ENCODE results near the gene LSM4.
A peak's percentile ranks its signal among the peaks of the same experiment; 100 is the strongest.

The LSM4 gene

DNA sequence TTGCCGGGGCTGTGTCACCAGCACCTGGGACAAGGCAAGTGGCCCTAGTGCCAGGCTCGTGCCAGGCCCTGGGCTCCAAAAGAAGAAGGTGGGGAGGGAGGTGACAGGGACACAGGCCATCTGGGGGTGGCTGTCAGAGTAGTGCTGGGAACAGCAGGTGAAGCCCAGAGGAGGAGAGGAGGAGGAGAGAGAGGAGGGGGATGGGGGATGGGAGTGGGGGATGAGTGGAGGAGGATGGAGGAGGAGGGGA, 18.7 kb downstream of the LSM4 start:
- H3K36me3 ChIP-seq (ENCODE audit: insufficient read depth, low read length): peaks cover 22% of the 10 kb centered on the region
- peaks cover 18% of the 10 kb centered on the region for H3K4me1 ChIP-seq (ENCODE audit: insufficient read depth, low read length)
- no peak overlapping the region for H2AFZ ChIP-seq (ENCODE audit: low read depth, low read length)
- H3K4me3 ChIP-seq (ENCODE audit: low read length): no peak overlapping the region
- H3K27me3 ChIP-seq (ENCODE audit: insufficient read depth, low read length): no peaks in the 10 kb centered on the region
- no peaks in the 10 kb centered on the region for H3K9me3 ChIP-seq (ENCODE audit: low read length)

DNA sequence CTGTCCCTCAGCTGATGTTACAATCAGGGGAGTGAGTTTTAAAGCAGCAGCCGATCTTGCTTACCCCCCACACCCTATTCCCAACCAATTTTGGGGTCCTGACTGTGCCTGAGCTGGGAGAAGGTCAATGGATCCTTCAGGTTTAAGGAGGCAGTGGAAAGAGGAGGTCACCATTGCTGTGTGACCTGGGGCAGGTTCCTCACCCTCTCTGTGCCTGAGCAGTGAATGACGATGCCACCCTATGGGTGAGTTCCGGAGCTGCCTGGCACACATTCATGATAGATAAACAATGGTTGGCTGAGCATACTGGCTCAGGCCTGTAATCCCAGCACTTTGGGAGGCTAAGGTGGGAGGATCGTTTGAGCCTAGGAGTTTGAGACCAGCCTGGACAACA, 21.2 kb downstream of the LSM4 start:
- H3K36me3 ChIP-seq (ENCODE audit: insufficient read depth, low read length): peaks cover 3% of the 10 kb centered on the region
- no peak overlapping the region for H2AFZ ChIP-seq (ENCODE audit: low read depth, low read length)
- H3K9me3 ChIP-seq (ENCODE audit: low read length): no peaks in the 10 kb centered on the region
- H3K4me1 ChIP-seq (ENCODE audit: insufficient read depth, low read length): peaks cover 18% of the 10 kb centered on the region
- H3K4me3 ChIP-seq (ENCODE audit: low read length): no peak overlapping the region
- no peaks in the 10 kb centered on the region for H3K27me3 ChIP-seq (ENCODE audit: insufficient read depth, low read length)

- H3K4me3 ChIP-seq (ENCODE audit: low read length): no peak overlapping the region
- no peak overlapping the region for H2AFZ ChIP-seq (ENCODE audit: low read depth, low read length)
- no peaks in the 10 kb centered on the region for H3K36me3 ChIP-seq (ENCODE audit: insufficient read depth, low read length)
Measured at GRCh38 chr19:18300930-18301717, 21.8 kb downstream of the LSM4 start.

DNA sequence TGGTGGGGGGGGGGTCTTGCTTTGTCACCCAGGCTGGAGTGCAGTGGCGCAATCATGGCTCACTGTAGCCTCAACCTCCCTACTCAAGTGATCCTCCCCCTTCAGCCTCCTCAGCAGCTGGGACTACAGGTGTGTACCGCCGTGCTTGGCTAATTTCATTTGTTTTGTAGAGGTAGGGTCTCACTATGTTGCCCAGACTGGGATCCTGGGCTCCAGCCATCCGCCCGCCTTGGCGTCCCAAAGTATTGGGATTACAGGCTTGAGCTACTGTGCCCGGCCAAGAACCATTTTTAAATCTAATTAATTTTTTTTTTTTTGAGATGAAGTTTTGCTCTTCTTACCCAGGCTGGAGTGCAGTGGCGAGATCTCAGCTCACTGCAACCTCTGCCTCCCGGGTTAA, 23.2 kb downstream of the LSM4 start:
- Histone ChIP-seq H3K36me3 (ENCODE audit: insufficient read depth, low read length) (no peaks in the 10 kb centered on the region), H3K4me3 (ENCODE audit: low read length) (no peak overlapping the region), H2AFZ (ENCODE audit: low read depth, low read length) (no peak overlapping the region), H3K27me3 (ENCODE audit: insufficient read depth, low read length) (no peaks in the 10 kb centered on the region), H3K9me3 (ENCODE audit: low read length) (no peaks in the 10 kb centered on the region), H3K4me1 (ENCODE audit: insufficient read depth, low read length) (peaks cover 9% of the 10 kb centered on the region)

More at GRCh38 chr19:18300930-18301717, 21.8 kb downstream of the LSM4 start:
- no peaks in the 10 kb centered on the region for H3K9me3 ChIP-seq (ENCODE audit: low read length)
- peaks cover 18% of the 10 kb centered on the region for H3K4me1 ChIP-seq (ENCODE audit: insufficient read depth, low read length)
- no peaks in the 10 kb centered on the region for H3K27me3 ChIP-seq (ENCODE audit: insufficient read depth, low read length)

- Histone ChIP-seq H3K36me3 (ENCODE audit: insufficient read depth, low read length) (no peaks in the 10 kb centered on the region), H3K9me3 (ENCODE audit: low read length) (no peaks in the 10 kb centered on the region), H2AFZ (ENCODE audit: low read depth, low read length) (no peak overlapping the region), H3K27me3 (ENCODE audit: insufficient read depth, low read length) (no peaks in the 10 kb centered on the region), H3K4me1 (ENCODE audit: insufficient read depth, low read length) (peaks cover 11% of the 10 kb centered on the region), H3K4me3 (ENCODE audit: low read length) (no peak overlapping the region)
Measured at GRCh38 chr19:18298601-18299000, 24.3 kb downstream of the LSM4 start.

DNA sequence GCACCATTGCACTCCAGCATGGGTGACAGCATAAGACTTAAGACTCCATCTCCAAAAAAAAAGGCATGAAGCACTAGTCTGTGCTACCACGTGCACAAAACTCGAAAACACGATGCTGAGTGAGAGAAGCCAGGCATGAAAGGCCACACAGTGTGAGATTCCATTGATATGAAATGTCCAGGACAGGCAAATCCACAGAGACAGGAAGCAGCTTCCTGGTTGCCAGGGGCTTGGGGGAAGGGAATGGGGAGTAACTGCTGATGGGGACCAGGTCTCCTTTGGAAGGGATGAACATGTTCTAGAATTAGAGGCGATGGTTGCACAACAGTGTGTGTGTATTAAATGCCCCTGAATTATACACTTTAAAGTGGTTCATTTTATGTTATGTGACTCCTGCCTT, 25.6 kb downstream of the LSM4 start:
- Histone ChIP-seq H3K27me3 (ENCODE audit: insufficient read depth, low read length) (no peaks in the 10 kb centered on the region), H3K4me1 (ENCODE audit: insufficient read depth, low read length) (peaks cover 23% of the 10 kb centered on the region), H3K4me3 (ENCODE audit: low read length) (no peak overlapping the region), H2AFZ (ENCODE audit: low read depth, low read length) (no peak overlapping the region), H3K9me3 (ENCODE audit: low read length) (no peaks in the 10 kb centered on the region), H3K36me3 (ENCODE audit: insufficient read depth, low read length) (no peaks in the 10 kb centered on the region)

DNA sequence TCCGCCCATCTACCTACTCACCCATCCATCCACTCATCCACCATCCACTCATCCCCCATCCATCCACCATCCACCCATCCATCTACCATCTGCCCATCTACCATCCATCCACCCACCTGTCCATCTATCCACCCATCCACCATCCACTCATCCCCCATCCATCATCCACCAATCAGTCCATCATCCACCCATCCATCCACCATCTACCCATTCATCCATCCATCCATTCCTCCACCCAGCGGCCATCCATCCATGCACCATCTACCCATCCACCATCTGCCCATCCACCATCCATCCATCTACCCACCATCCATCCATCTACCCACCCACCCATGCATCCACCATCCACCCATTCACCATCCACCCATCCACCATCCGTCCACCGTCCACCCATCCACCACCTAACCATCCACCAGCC, 27.8 kb downstream of the LSM4 start:
- H3K4me1 ChIP-seq (ENCODE audit: insufficient read depth, low read length): peaks cover 28% of the 10 kb centered on the region
- no peaks in the 10 kb centered on the region for H3K27me3 ChIP-seq (ENCODE audit: insufficient read depth, low read length)
- no peaks in the 10 kb centered on the region for H3K36me3 ChIP-seq (ENCODE audit: insufficient read depth, low read length)
- H3K4me3 ChIP-seq (ENCODE audit: low read length): no peak overlapping the region
- H3K9me3 ChIP-seq (ENCODE audit: low read length): no peaks in the 10 kb centered on the region
- H2AFZ ChIP-seq (ENCODE audit: low read depth, low read length): no peak overlapping the region

DNA sequence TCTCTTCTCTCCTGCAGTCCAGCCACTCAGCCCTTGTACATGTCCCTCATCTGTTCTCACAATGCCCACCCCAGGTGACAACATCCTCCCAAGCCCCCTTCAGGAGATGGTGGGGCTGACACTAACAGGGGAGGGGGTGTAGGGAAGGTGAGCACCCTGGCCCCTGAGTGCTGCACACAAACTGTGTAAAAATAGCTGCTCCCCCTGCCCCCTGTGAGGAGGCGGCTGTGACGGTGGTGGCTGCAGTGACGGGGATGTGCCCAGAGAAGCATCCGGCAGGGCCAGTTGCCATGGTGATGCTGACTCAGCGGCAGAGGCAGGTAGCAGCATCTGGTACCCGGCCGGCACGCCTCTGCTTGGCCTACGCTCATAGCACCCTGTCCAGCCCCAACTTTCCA, 28.4 kb downstream of the LSM4 start:
- peaks cover 28% of the 10 kb centered on the region for H3K4me1 ChIP-seq (ENCODE audit: insufficient read depth, low read length)
- no peak overlapping the region for H3K4me3 ChIP-seq (ENCODE audit: low read length)
- H3K9me3 ChIP-seq (ENCODE audit: low read length): no peaks in the 10 kb centered on the region
- H3K27me3 ChIP-seq (ENCODE audit: insufficient read depth, low read length): no peaks in the 10 kb centered on the region
- H3K36me3 ChIP-seq (ENCODE audit: insufficient read depth, low read length): no peaks in the 10 kb centered on the region
- H2AFZ ChIP-seq (ENCODE audit: low read depth, low read length): no peak overlapping the region

DNA sequence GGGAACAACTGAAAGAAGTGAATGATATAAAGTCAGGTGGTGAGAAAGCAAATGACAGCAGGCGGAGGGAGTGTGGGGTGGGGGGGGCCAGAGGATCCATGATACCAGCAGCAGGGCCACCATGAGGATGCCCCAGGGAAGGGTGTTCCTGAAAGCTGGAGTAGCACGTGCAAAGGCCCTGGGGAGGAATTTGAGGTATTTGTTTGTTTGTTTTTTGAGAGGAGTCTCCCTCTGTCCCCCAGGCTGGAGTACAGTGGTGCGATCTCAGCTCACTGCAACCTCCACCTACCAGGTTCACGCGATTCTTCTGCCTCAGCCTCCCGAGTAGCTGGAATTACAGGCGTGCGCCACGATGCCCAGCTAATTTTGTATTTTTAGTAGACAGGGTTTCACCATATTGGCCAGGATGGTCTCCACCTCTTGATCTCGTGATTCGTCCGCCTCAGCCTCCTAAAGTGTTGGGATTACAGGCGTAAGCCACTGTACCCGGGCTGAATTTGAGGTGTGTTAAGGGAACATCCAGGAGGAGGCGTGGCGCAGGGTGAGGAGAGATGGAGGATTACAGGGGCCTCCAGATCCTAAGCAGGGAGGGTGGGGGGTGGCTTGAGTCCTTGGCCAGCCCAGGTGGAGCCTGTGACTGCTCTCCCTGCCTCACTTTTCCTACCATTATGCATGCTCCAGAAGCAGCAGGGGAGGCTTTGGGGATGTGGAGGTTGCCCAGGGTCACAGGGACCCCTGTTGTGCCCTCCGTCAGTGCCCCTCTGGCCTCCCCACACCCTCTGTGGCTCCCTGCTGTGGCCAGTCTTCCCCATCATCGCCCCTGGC, 29.0 kb downstream of the LSM4 start:
- Histone ChIP-seq H3K9me3 (ENCODE audit: low read length) (no peaks in the 10 kb centered on the region), H3K4me3 (ENCODE audit: low read length) (no peak overlapping the region), H3K27me3 (ENCODE audit: insufficient read depth, low read length) (no peaks in the 10 kb centered on the region), H2AFZ (ENCODE audit: low read depth, low read length) (no peak overlapping the region), H3K36me3 (ENCODE audit: insufficient read depth, low read length) (no peaks in the 10 kb centered on the region), H3K4me1 (ENCODE audit: insufficient read depth, low read length) (peaks cover 28% of the 10 kb centered on the region)

DNA sequence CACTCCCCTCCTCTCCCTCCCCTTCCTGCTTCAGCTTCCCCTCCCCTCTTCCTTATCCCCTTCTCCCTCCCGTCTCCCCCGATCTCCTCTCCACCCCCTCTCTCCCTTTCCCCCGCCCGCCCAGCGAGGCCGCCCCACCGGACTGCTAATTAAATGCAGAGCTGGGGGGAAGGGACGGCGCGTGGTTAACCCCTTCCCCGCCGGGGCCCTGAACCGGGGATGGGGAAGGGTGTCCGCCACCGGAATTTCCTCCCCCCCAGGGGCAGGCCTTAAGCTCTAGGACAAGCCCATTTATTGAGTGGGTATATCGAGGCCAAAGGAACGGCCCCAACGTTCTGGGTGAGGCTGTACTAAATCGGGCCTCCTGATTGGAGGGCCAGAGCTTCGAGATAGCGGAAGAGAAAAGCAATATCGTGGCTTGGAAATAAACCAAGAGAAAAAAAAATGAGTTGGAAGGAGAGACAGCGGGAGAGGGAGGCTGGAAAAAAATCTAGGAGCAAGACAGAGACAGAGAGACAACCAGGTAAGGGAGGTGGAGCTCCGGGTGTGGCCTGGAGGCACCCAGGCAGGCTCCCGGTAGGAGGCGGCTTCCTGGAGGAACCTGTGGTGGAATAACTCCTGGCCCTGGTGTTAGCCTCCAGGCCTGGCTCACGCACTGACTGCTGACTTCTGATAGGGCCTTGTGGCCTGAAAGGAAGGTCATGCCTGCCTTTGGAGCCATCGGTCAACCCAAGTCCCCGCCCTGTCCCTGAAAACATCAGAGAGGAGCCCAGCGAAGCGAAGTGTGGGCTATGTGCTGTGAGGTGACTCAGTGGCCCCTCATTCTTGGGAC, 29.9 kb downstream of the LSM4 start:
- H3K27me3 ChIP-seq (ENCODE audit: insufficient read depth, low read length): no peaks in the 10 kb centered on the region
- H3K4me1 ChIP-seq (ENCODE audit: insufficient read depth, low read length): peaks cover 29% of the 10 kb centered on the region
- H3K4me3 ChIP-seq (ENCODE audit: low read length): peak overlapping the region; percentile 60
- H2AFZ ChIP-seq (ENCODE audit: low read depth, low read length): no peak overlapping the region
- no peaks in the 10 kb centered on the region for H3K36me3 ChIP-seq (ENCODE audit: insufficient read depth, low read length)
- no peaks in the 10 kb centered on the region for H3K9me3 ChIP-seq (ENCODE audit: low read length)

GRCh38 chr19:18292462-18292809, 30.4 kb downstream of the LSM4 start:
- Histone ChIP-seq H2AFZ (ENCODE audit: low read depth, low read length) (peak overlapping the region; percentile 64), H3K4me3 (ENCODE audit: low read length) (peak overlapping the region; percentile 60)

DNA sequence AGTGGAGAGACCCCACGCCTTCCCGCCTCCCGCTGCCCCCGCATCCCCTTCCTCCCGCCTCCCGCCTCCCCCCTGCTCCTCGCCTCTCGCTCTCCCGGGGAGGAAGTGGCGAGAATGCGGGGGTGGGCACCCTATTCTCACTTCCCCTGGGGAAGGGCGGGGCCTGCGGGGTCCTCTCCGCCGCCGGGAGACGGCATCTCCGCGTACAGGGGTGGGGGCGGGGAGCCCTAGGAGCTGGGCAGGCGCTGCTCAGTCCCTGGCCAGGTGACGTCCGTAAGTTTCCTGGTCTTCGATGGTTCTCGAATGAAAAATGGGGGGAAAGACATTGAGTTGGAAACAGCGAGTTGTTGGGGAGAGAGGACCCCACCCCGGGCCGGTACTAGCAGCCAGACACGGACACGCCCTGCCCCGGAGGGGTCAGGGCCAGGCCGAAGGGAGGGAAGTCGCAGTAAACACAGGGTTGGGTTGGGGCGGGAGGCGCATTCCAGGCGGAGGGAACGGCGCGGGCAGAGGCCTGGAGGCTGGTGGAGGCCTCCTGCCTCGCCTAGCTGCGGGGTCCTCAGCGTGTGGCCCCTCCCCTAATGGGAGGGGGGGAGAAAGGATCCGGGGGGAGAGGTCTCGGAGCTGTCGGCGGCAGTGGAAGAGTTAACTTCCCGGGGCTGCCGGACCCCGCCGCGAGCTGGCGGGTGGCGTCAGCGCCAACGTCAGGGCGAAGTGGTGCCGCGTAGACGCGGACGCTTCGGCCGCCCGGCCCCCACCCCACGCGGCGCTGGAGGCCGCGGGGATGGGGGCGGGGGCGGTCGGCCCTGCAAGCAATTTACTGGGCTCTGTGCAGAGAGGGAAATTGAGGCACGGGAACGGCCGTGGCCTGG, 31.1 kb downstream of the LSM4 start:
- peaks cover 33% of the 10 kb centered on the region for H3K4me1 ChIP-seq (ENCODE audit: insufficient read depth, low read length)
- peak overlapping the region; percentile 60 for H3K4me3 ChIP-seq (ENCODE audit: low read length)
- no peaks in the 10 kb centered on the region for H3K9me3 ChIP-seq (ENCODE audit: low read length)

More at GRCh38 chr19:18292462-18292809, 30.4 kb downstream of the LSM4 start:
- H3K36me3 ChIP-seq (ENCODE audit: insufficient read depth, low read length): no peaks in the 10 kb centered on the region
- no peaks in the 10 kb centered on the region for H3K27me3 ChIP-seq (ENCODE audit: insufficient read depth, low read length)
- H3K9me3 ChIP-seq (ENCODE audit: low read length): no peaks in the 10 kb centered on the region
- H3K4me1 ChIP-seq (ENCODE audit: insufficient read depth, low read length): peaks cover 33% of the 10 kb centered on the region

More for the DNA sequence above, 31.1 kb downstream of the LSM4 start:
- H3K27me3 ChIP-seq (ENCODE audit: insufficient read depth, low read length): no peaks in the 10 kb centered on the region
- H3K36me3 ChIP-seq (ENCODE audit: insufficient read depth, low read length): no peaks in the 10 kb centered on the region
- peak overlapping the region; percentile 64 for H2AFZ ChIP-seq (ENCODE audit: low read depth, low read length)

All from neuron (in vitro differentiated cells).